ENCODE data around the gene EFL1.

The EFL1 gene

GRCh38 chr15:82124331-82125263 lies 137.9 kb downstream of the EFL1 start:
- no peak for DNase-seq (ENCODE audit: low read depth in 2 of 2)

DNA sequence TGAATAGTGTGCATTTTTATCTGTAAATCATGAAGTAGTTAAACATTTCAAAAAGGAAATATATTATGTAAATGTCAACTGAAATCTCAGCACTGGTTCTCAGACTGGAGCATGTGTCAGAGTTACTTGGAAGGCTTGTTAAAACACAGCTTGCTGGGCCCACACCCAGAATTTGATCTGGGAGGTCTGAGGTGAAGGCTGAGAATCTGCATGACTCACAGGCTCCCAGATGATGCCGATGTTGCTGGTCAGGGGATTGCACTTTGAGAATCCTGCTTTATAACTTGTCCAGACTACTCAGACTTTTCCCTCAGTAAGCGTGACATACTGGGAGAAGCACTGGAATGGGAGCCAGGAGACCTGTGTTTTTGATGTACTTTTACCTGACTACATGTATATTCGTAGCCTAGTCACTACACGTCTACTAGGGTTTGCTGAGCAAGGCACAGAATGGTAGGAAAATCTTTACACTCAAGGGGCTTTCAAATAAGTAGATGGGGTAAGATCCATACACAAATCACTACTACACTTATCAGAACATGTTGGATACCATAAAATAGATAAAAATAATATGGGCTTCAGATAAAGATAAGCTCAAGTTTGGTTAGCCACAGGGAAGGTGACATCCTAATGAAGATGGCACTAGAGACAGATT lies 139.7 kb downstream of the EFL1 start:
- DNase-seq (ENCODE audit: low read depth in 2 of 2) = no peak

- no peak for DNase-seq (ENCODE audit: low read depth in 2 of 2)
Observed at GRCh38 chr15:82118040-82118439, 144.5 kb downstream of the EFL1 start.

- no peak for DNase-seq (ENCODE audit: low read depth in 2 of 2)
Observed at GRCh38 chr15:82117296-82117695, 145.2 kb downstream of the EFL1 start.

- DNase-seq (ENCODE audit: low read depth in 2 of 2) = no peak
Observed at GRCh38 chr15:82114660-82115059, 147.9 kb downstream of the EFL1 start.

DNA sequence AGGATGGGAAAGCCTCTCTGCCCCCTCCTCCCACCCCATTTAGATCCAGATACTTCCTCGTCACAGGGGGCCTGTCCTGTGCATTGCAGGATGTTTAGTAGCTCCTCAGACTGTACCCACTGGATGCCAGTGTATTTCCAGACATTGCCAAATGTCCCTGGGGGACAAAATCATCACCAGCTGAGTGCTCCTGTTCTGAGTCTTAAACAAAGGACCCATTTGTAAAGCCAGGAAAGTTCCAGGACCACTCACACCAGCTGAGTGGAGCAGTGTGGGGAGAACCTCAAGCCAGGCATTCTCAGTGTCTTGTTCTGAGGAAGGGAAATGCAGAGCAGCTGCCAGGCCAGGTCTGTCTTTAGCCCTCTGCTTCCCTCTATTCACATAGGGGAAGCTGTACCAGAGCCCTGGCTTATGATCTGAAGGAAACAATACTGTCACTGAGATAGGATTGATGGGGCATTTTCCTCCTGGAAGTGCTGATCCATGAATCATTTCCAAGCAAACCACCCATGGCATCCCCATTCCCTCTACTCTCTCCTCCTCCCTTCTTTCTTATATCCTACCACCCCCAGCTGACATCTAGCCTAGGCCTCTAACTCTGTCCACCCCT lies 149.3 kb downstream of the EFL1 start:
- no peak for DNase-seq (ENCODE audit: low read depth in 2 of 2)

DNA sequence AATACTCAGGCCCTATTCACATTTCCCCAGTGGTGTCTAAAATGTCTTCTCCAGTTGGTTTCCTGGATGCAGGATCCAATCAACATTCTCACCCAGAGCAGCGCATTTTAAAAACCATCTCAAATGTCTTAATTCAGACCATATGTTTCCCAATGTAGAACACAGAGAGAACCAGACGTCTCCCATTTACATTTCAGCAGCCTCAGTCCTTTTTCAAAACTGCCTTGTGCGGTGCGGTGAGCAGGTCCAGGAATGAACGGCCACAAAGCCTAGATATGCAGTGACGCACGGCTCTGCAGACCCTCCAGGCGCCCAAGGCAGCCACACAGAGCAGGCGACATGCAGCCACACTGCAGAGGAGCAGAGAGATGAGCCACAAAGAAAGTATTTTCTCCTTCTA lies 150.6 kb downstream of the EFL1 start:
- DNase-seq (ENCODE audit: low read depth in 2 of 2) = no peak

DNA sequence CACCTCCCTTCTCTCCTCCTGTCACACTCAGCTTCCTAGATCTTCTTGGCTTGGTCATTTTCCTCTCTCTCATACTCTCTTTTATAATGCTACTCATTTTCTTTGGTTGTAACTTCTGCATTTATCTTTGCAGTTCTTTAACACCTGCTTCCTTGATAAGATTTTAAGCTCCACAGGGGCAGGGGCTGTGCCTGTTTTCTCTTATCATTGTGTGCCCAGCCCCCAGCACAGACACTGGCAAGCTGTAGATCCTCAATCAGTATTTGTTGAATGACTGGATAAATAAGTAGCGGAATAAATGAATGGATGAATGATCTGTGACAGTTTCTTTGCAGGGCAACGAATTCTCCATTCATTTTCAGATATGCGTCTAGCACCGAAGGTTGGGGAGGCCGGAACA lies 152.4 kb downstream of the EFL1 start:
- no peak for DNase-seq (ENCODE audit: low read depth in 2 of 2)

- peak; percentile 57 to 64 for DNase-seq (ENCODE audit: low read depth in 2 of 2)
Observed at GRCh38 chr15:82108489-82109078, 153.9 kb downstream of the EFL1 start.

GRCh38 chr15:82106679-82107078 lies 155.9 kb downstream of the EFL1 start:
- DNase-seq (ENCODE audit: low read depth in 2 of 2) = no peak

DNA sequence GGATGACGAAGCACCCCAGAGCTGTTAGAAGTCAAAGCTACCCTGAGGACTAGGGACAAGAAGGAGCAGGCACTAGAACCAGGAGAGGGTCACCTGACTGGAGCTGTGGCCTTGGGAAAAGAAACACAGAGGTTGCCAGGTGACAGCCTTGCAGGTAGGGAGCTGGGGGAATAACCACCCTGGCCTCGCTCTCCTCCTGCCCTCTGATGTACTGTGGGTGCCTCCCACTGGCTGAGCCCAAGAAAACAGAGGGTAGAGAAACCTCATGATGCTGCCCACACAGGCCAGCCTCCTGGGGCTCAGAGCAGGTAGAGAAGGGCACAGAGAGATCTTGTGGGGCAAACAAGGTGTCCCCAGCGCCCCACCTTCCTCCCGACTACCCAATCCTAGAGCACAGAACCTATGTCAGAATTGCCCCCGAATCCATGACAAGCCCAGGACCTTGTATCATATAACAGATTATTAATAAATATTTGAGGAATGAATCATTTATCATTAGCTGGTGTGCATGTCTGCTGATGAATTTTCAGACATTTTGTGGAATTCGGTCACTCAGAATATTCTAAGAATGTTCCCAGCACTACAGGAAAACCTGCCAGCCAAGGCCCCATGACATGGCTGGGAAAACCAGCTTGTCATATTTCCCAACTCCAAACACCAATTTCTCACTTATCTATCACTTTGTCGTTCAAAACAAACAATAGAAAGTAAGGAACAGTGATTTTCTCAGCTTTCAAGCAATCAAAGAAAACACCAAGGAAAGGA lies 156.9 kb downstream of the EFL1 start:
- no peak for DNase-seq (ENCODE audit: low read depth in 2 of 2)

- no peak for DNase-seq (ENCODE audit: low read depth in 2 of 2)
Observed at GRCh38 chr15:82103468-82103867, 159.1 kb downstream of the EFL1 start.

DNA sequence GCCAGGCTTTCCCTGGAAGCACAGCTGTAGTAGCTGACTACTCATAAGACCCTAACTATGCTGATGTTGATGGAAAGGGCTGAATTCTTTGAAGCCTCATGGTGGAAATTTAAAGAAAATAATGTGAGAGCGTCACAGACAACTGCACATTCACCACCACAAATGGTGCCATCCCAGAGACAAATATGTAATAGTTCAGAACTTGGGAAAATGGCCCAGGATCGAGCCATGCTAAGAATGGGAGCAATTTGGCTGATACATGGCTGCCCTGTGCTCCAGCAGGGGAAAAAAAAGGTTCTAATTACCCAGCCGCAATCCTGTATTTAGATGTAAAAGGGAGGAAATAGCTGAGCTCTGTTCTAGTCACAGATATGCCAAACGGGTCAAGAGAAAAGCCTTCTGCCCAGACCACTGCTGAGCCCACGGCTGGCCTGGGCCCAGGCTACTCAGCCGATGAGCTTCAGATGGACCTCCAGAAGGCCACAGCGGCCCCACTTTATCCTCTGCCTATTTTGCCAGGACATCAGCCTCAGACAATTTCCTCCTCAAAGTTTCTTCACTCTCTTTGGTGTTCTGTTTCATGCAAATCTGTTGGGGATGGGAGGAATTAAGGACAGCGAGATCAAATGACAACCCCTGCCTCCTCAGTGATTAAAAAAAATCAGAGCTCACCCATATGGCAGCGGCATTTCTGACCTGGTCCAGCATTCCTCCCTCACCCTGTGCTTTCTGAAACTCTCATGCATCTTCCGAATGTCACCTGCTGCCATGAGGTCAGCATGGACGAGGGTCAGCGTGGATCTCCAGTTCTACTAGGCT lies 162.2 kb downstream of the EFL1 start:
- DNase-seq (ENCODE audit: low read depth in 2 of 2) = no peak

DNA sequence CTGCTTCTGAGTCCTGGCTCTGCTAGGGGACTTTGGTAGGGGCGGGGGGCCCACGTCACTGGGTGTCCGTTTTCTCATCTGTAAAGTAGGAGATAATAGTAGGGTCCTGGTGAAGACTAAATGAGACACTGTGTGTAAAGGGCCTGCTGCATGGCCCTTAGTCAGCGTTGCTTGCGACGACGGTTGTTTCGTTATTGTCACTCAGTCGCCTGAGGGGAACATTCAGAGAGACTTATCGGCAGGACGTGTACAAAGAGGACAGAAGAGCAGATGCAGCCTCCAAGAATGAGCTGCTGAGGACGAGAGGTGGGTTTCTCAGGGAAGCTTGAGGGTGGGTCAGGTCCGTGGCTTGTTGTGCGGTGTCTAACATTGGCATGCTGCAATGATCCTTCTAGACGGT lies 163.9 kb downstream of the EFL1 start:
- no peak for DNase-seq (ENCODE audit: low read depth in 2 of 2)

- DNase-seq (ENCODE audit: low read depth in 2 of 2) = no peak
Observed at GRCh38 chr15:82095803-82096202, 166.7 kb downstream of the EFL1 start.

GRCh38 chr15:82093774-82094211 lies 168.7 kb downstream of the EFL1 start:
- no peak for DNase-seq (ENCODE audit: low read depth in 2 of 2)

- DNase-seq (ENCODE audit: low read depth in 2 of 2) = no peak
Observed at GRCh38 chr15:82093325-82093724, 169.2 kb downstream of the EFL1 start.

GRCh38 chr15:82091636-82092140 lies 170.8 kb downstream of the EFL1 start:
- no peak for DNase-seq (ENCODE audit: low read depth in 2 of 2)

GRCh38 chr15:82086243-82086995 lies 176.1 kb downstream of the EFL1 start:
- no peak for DNase-seq (ENCODE audit: low read depth in 2 of 2)

Measured in stimulated activated CD4-positive, alpha-beta T cell treated with anti-CD3 and anti-CD28 coated beads, Interleukin-1b, Interleukin-23, amount 100 ng/mL, for 4 hours (primary cell).